ENCODE results near the gene LPAR6. TPM values are rescaled to one million over a fixed set of nuclear protein-coding genes. Genes with fewer than 3 reads are reported as not detected.

LPAR6 gene
- polyA plus RNA-seq, 1 of the 3 experiments (the other 2 are of a cell fraction) = 0.03 TPM

DNA sequence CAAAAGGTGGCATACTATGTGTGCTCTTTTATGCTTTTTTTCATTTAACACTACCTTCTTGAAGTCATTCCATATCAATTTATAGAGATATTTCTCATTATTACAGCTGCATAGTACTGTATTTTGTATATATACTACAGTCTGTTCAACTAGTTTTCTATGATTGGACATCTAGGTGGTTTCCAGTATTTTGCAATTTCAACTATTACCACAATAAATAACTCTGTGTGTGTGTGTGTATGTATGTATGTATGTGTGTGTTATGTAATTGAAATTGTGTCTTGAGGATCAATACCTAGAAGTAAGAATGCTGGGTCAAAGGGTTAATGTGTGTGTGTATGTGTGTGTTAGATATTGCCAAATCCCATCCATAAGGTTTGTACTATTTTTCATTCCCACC is 7.0 kb downstream of the LPAR6 start:
- no peak overlapping the region for H3K27ac ChIP-seq (ENCODE audit: low read depth in 2 of 2, low read length in 1 of 2)
- TF ChIP-seq RFX5 (IDR thresholded peaks at IDR 0.05; ENCODE audit: low read length) (no peak), NFIC (IDR thresholded peaks at IDR 0.05; ENCODE audit: borderline replicate concordance) (no peak), TCF12 (IDR thresholded peaks at IDR 0.05) (no peak), SMC3 (IDR thresholded peaks at IDR 0.05; ENCODE audit: low read depth, low read length) (no peak), EP300 (IDR thresholded peaks at IDR 0.05; ENCODE audit: borderline replicate concordance in 1 of 2, low read depth in 1 of 2, low read length in 1 of 2) (no peak), REST (IDR thresholded peaks at IDR 0.05; ENCODE audit: low read depth, low read length) (no peak), SIN3A (IDR thresholded peaks at IDR 0.05; ENCODE audit: borderline replicate concordance, low read depth, low read length) (no peak), POLR2AphosphoS5 (IDR thresholded peaks at IDR 0.05; ENCODE audit: low read depth, low read length) (no peak), FOXM1 (IDR thresholded peaks at IDR 0.05; ENCODE audit: low read depth) (no peak), FOSL2 (IDR thresholded peaks at IDR 0.05; ENCODE audit: borderline replicate concordance, low read depth) (no peak), NRF1 (IDR thresholded peaks at IDR 0.05; ENCODE audit: low read depth, low read length) (no peak), USF2 (IDR thresholded peaks at IDR 0.05; ENCODE audit: borderline replicate concordance, low read depth, low read length) (no peak), TEAD4 (IDR thresholded peaks at IDR 0.05; ENCODE audit: borderline replicate concordance, insufficient read depth) (no peak), RCOR1 (IDR thresholded peaks at IDR 0.05; ENCODE audit: low read length) (no peak), TAF1 (IDR thresholded peaks at IDR 0.05; ENCODE audit: borderline replicate concordance, low read depth, low read length) (no peak), CHD2 (IDR thresholded peaks at IDR 0.05; ENCODE audit: low read length, partially characterized antibody) (no peak)
- TF ChIP-seq, protein P1, sequence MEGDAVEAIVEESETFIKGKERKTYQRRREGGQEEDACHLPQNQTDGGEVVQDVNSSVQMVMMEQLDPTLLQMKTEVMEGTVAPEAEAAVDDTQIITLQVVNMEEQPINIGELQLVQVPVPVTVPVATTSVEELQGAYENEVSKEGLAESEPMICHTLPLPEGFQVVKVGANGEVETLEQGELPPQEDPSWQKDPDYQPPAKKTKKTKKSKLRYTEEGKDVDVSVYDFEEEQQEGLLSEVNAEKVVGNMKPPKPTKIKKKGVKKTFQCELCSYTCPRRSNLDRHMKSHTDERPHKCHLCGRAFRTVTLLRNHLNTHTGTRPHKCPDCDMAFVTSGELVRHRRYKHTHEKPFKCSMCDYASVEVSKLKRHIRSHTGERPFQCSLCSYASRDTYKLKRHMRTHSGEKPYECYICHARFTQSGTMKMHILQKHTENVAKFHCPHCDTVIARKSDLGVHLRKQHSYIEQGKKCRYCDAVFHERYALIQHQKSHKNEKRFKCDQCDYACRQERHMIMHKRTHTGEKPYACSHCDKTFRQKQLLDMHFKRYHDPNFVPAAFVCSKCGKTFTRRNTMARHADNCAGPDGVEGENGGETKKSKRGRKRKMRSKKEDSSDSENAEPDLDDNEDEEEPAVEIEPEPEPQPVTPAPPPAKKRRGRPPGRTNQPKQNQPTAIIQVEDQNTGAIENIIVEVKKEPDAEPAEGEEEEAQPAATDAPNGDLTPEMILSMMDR (IDR thresholded peaks at IDR 0.05) = no peak
- TF ChIP-seq, protein P2, sequence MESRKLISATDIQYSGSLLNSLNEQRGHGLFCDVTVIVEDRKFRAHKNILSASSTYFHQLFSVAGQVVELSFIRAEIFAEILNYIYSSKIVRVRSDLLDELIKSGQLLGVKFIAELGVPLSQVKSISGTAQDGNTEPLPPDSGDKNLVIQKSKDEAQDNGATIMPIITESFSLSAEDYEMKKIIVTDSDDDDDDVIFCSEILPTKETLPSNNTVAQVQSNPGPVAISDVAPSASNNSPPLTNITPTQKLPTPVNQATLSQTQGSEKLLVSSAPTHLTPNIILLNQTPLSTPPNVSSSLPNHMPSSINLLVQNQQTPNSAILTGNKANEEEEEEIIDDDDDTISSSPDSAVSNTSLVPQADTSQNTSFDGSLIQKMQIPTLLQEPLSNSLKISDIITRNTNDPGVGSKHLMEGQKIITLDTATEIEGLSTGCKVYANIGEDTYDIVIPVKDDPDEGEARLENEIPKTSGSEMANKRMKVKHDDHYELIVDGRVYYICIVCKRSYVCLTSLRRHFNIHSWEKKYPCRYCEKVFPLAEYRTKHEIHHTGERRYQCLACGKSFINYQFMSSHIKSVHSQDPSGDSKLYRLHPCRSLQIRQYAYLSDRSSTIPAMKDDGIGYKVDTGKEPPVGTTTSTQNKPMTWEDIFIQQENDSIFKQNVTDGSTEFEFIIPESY (IDR thresholded peaks at IDR 0.05; ENCODE audit: borderline replicate concordance, low read depth) = no peak
- H2AFZ ChIP-seq (ENCODE audit: low read depth) = no peak overlapping the region
- peaks cover 0 to 7% of the 10 kb centered on the region in 2 experiments; a peak in 2 of 4 replicates for H3K4me1 ChIP-seq (ENCODE audit: control insufficient read depth in 1 of 2, insufficient read depth in 2 of 2, low read depth in 1 of 2, low read length in 1 of 2)
- H3K9me3 ChIP-seq = no peaks in the 10 kb centered on the region
- no peak for DNase-seq
- no peaks in the 10 kb centered on the region for H3K79me2 ChIP-seq (ENCODE audit: insufficient read depth)
- POLR2A ChIA-PET = no interaction called here
- peaks cover 3 to 16% of the 10 kb centered on the region in 2 experiments for H3K36me3 ChIP-seq (replicated peaks in 1 of 2; ENCODE audit: control insufficient read depth in 1 of 2, insufficient read depth in 2 of 2, low read length in 1 of 2)
- H3K4me3 ChIP-seq (ENCODE audit: low read depth in 2 of 2, low read length in 1 of 2) = no peak overlapping the region
- no peaks in the 10 kb centered on the region for H4K20me1 ChIP-seq (ENCODE audit: insufficient read depth)
- peaks cover 19% of the 10 kb centered on the region for H3F3A ChIP-seq (replicated peaks; ENCODE audit: insufficient read depth)
- CTCF ChIA-PET = no interaction called here
- no peaks in the 10 kb centered on the region for H3K9me2 ChIP-seq
- no peaks in the 10 kb centered on the region for H3K27me3 ChIP-seq (ENCODE audit: insufficient read depth)
- H3K9ac ChIP-seq = no peak overlapping the region
- no peak overlapping the region for H3K4me2 ChIP-seq

All from SK-N-SH (cell line).